Measurements from ENCODE around the gene CNIH2.

- TF ChIP-seq CTCF (IDR thresholded peaks at IDR 0.05; ENCODE audit: low read depth, low read length) (no peak), POLR2A (IDR thresholded peaks at IDR 0.05; ENCODE audit: extremely low read depth, insufficient read length) (no peak)
Observed at GRCh38 chr11:66243782-66244535, 34.0 kb upstream of the CNIH2 start.
